Epithelial cell of esophagus (primary cell): Measurements from ENCODE around the gene DRAP1.
A peak's percentile ranks its signal among the peaks of the same experiment; 100 is the strongest.

ENCODE experiments used
- DNase-seq: peaks from one replicate; pipeline ENCODE4 v3.0.0; 2010; ENCODE audit warnings: low read depth
- H3K4me3 ChIP-seq: 2 replicates; pipeline ENCODE4 v1.5.1; 2011; ENCODE audit warnings: mild to moderate bottlenecking, low read length, control low read depth
- TF ChIP-seq, protein P1 (sequence below): IDR thresholded peaks from 2 replicates; pipeline ENCODE4 v1.5.1; 2011; ENCODE audit warnings: low read depth, mild to moderate bottlenecking, low read length, control low read depth, inconsistent platforms; ENCODE audit not compliant: insufficient read depth; ENCODE audit errors: missing control alignments

DRAP1 gene

GRCh38 chr11:65912845-65913244, 6.4 kb upstream of the DRAP1 start:
- peak; percentile 92 for DNase-seq
- TF ChIP-seq, protein P1, sequence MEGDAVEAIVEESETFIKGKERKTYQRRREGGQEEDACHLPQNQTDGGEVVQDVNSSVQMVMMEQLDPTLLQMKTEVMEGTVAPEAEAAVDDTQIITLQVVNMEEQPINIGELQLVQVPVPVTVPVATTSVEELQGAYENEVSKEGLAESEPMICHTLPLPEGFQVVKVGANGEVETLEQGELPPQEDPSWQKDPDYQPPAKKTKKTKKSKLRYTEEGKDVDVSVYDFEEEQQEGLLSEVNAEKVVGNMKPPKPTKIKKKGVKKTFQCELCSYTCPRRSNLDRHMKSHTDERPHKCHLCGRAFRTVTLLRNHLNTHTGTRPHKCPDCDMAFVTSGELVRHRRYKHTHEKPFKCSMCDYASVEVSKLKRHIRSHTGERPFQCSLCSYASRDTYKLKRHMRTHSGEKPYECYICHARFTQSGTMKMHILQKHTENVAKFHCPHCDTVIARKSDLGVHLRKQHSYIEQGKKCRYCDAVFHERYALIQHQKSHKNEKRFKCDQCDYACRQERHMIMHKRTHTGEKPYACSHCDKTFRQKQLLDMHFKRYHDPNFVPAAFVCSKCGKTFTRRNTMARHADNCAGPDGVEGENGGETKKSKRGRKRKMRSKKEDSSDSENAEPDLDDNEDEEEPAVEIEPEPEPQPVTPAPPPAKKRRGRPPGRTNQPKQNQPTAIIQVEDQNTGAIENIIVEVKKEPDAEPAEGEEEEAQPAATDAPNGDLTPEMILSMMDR = no peak
- no peak overlapping the region for H3K4me3 ChIP-seq

DNA sequence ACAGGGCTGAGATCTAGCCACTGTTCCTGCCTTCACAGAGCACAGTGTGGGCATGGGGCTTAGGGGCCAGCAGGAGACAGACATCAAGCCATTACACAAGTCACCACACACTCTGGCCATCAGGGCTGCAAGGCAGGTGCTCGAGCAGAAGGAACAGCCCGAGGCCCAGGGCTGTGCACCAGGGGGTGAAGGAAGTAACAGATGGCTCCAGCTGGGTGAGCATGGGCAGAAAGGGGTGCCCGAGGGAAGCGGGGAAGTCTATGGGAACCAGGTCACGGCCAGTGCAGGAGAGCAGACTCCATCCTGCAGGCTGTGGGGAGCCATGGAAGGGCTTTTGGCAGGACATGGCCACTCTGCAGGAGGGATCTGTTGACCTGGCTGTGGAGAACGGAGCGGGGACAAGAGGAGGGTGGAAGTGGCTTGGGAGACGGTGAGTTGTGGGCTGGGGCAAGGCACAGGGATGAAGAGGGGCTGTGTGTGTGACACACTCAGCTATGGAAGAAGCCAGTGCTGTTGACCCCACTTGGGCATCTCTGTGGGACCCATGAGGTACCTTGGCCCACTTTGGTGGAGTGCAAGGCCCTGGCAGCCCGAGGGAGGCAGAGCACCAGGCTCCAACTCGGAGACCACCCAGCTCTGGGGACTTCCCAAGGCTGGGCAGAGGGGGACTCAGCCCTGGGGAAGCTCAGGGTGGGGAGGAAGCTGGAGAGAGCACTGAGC, 4.0 kb upstream of the DRAP1 start:
- no peak for DNase-seq
- no peak overlapping the region for H3K4me3 ChIP-seq
- TF ChIP-seq, protein P1 = no peak

DNA sequence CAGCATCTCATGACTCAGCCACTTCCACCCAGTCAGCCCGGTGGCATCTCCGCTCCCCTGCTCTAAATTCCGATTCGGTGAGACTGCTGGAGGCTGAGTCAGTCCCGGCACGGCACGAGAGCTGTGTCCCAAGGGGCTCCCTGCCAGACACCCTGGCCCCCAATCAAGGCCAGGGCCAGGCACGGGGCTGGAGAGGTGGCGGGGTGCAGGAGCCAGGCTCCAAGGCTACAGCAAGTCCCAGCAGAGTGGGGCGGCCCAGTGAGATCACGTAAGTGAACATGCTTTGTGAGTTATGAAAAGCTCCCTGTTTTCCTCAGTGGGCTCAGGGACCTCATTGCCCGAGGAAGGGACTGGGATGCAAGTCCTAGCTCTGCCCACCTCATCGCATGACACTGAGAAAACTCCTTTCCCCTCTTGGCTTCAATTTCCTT, 3.4 kb upstream of the DRAP1 start:
- DNase-seq = peak; percentile 97
- TF ChIP-seq, protein P1 = no peak
- no peak overlapping the region for H3K4me3 ChIP-seq

DNA sequence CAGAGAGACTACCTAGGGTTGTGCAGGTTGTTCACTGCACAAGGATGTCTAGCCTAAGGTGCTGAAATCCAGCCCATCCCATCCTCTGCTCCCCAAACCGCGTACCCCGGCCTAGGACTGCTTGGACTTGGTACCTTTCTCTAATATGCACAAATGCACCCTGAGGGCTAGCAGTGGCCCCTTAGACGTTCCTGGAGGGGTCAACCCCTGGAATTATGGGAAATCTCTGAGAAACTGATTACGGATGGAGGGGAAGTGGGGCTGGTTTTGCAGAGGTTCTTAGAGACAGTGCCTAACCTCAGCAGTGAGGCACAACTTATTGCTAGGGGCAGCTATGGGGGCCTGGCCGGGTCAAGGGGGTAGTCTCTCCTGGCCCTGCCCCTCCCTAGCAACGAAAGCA, 2.8 kb upstream of the DRAP1 start:
- TF ChIP-seq, protein P1 = no peak
- H3K4me3 ChIP-seq = no peak overlapping the region
- no peak for DNase-seq

GRCh38 chr11:65917077-65917433, 2.2 kb upstream of the DRAP1 start:
- TF ChIP-seq, protein P1 = no peak
- no peak for DNase-seq
- no peak overlapping the region for H3K4me3 ChIP-seq

- peak overlapping the region; percentile 85 for H3K4me3 ChIP-seq
- TF ChIP-seq, protein P1 = no peak
- DNase-seq = no peak
These were observed 1.6 kb upstream of the DRAP1 start for GRCh38 chr11:65917434-65918210.
